GM23338 (cell line): ENCODE results near the gene RHOBTB3. TPM values are rescaled to one million over a fixed set of nuclear protein-coding genes. Genes with fewer than 3 reads are reported as not detected.

Source experiments
- ATAC-seq: fragments of 200-7000 bp; cut with Tn5 transposase; 3 replicates; pipeline ENCODE4 v1.9.1; 2020
- DNase-seq: peaks from one replicate; pipeline ENCODE4 v3.0.0-alpha.2; 2015; ENCODE audit warnings: low spot score
- H2AFZ ChIP-seq: fragments of 200-600 bp; sonication (generic); 2 replicates; pipeline ENCODE4 v1.8.0; 2016; ENCODE audit warnings: antibody characterized with exemption, mild to moderate bottlenecking, moderate library complexity
- H3F3A ChIP-seq: fragments of 200-600 bp; sonication (generic); replicated peaks from 2 replicates; pipeline ENCODE4 v1.8.0; 2017; ENCODE audit warnings: antibody characterized with exemption, mixed run types, low read depth
- H3K27ac ChIP-seq: fragments of 200-600 bp; sonication (generic); 2 replicates; pipeline ENCODE4 v1.6.1; 2016; ENCODE audit warnings: low read depth
- H3K27me3 ChIP-seq: fragments of 200-600 bp; sonication (generic); 2 replicates; pipeline ENCODE4 v1.8.0; 2016; ENCODE audit warnings: mild to moderate bottlenecking, mixed run types, moderate library complexity; ENCODE audit not compliant: insufficient read depth
- H3K36me3 ChIP-seq: fragments of 200-600 bp; sonication (generic); 2 replicates; pipeline ENCODE4 v1.8.0; 2016; ENCODE audit warnings: mild to moderate bottlenecking; ENCODE audit not compliant: insufficient read depth
- H3K4me1 ChIP-seq: fragments of 200-600 bp; sonication (generic); 2 replicates; pipeline ENCODE4 v1.8.0; 2016; ENCODE audit warnings: mild to moderate bottlenecking, moderate library complexity; ENCODE audit not compliant: insufficient read depth
- H3K4me2 ChIP-seq: fragments of 200-600 bp; sonication (generic); 2 replicates; pipeline ENCODE4 v1.7.1; 2017; ENCODE audit warnings: mixed run types
- H3K4me3 ChIP-seq: fragments of 200-600 bp; sonication (generic); 2 replicates; pipeline ENCODE4 v1.6.1; 2016; ENCODE audit warnings: mixed run types
- H3K79me2 ChIP-seq: fragments of 200-600 bp; sonication (generic); replicated peaks from 2 replicates; pipeline ENCODE4 v1.8.0; 2017; ENCODE audit warnings: mild to moderate bottlenecking; ENCODE audit not compliant: insufficient read depth
- H3K9me2 ChIP-seq: fragments of 200-600 bp; sonication (generic); 2 replicates; pipeline ENCODE4 v1.8.0; 2017; ENCODE audit not compliant: insufficient read depth
- H4K20me1 ChIP-seq: fragments of 200-600 bp; sonication (generic); replicated peaks from 2 replicates; pipeline ENCODE4 v1.8.0; 2017; ENCODE audit warnings: mild to moderate bottlenecking; ENCODE audit not compliant: insufficient read depth
- H3K27ac Mint-ChIP-seq: 2 replicates; pipeline ENCODE4 v1.8.0; 2020; ENCODE audit warnings: inconsistent platforms, mild to moderate bottlenecking, moderate library complexity, mixed read lengths
- H3K27me3 Mint-ChIP-seq: 3 replicates; pipeline ENCODE4 v1.8.0; 2022; ENCODE audit warnings: low read depth, mild to moderate bottlenecking, moderate library complexity, mixed read lengths, inconsistent platforms; ENCODE audit not compliant: insufficient read depth, poor library complexity
- H3K36me3 Mint-ChIP-seq: 3 replicates; pipeline ENCODE4 v1.8.0; 2021; ENCODE audit warnings: low read depth, mild to moderate bottlenecking, inconsistent platforms, moderate library complexity, mixed read lengths
- H3K4me1 Mint-ChIP-seq: 3 replicates; pipeline ENCODE4 v1.8.0; 2020; ENCODE audit warnings: mild to moderate bottlenecking, inconsistent platforms, mixed read lengths
- H3K4me3 Mint-ChIP-seq: 3 replicates; pipeline ENCODE4 v1.8.0; 2021; ENCODE audit warnings: moderate library complexity, mild to moderate bottlenecking, inconsistent platforms, mixed read lengths
- H3K9me3 Mint-ChIP-seq: 3 replicates; pipeline ENCODE4 v1.8.0; 2020; ENCODE audit warnings: moderate library complexity, mild to moderate bottlenecking, inconsistent platforms, mixed read lengths
- ETS1 ChIP-seq: IDR thresholded peaks from 2 replicates; pipeline ENCODE4 v1.6.1; 2016; ENCODE audit warnings: antibody characterized with exemption
- NANOG ChIP-seq: IDR thresholded peaks from 2 replicates; pipeline ENCODE4 v1.6.1; 2016; ENCODE audit warnings: antibody characterized with exemption, borderline replicate concordance
- POLR2AphosphoS5 ChIP-seq: IDR thresholded peaks from 2 replicates; pipeline ENCODE4 v1.6.1; 2016; ENCODE audit warnings: antibody characterized with exemption, low read depth
- REST ChIP-seq: IDR thresholded peaks from one replicate; pipeline ENCODE4 v1.6.1; 2018; ENCODE audit warnings: antibody characterized with exemption; ENCODE audit not compliant: unreplicated experiment
- ZNF114 ChIP-seq: fragments of 250-450 bp; sonication (Bioruptor Pico); IDR thresholded peaks from 2 replicates; pipeline ENCODE4 v1.5.0; 2020; ENCODE audit warnings: mild to moderate bottlenecking, moderate library complexity
- ZNF331 ChIP-seq: fragments of 250-450 bp; sonication (Bioruptor Pico); IDR thresholded peaks from 2 replicates; pipeline ENCODE4 v1.5.0; 2020; ENCODE audit warnings: low read depth, mild to moderate bottlenecking, moderate library complexity
- polyA plus RNA-seq: library from polyadenylated mRNA; unstranded; fragments of >200 nt; fragmentation: Nextera tagmentation; extraction: Ambion mirVana; gene quantifications from 2 replicates; pipeline ENCODE4 v1.2.1, GENCODE V29; 2016
- total RNA-seq: library from RNA; depleted of rRNA; stranded (reverse); fragments of >200 nt; shearing (Covaris generic); gene quantifications from 2 replicates; pipeline ENCODE4 v1.2.3, GENCODE V29; 2014

The RHOBTB3 gene
- total and polyA plus RNA-seq, 2 experiments from 2014 or later = 10.0 to 13.4 TPM

- Histone ChIP-seq H3K27ac (peak within 1 kb of the TSS; percentile 29; the same call in 1 of the 2 replicates), H3K9me2 (no peaks in the 10 kb centered on the region), H3K27me3 (no peaks in the 10 kb centered on the region), H3F3A (no peaks in the 10 kb centered on the region), H3K36me3 (no peaks in the 10 kb centered on the region), H3K4me3 (peak within 1 kb of the TSS; percentile 77), H4K20me1 (no peaks in the 10 kb centered on the region), H3K4me1 (peaks cover 22% of the 10 kb centered on the region), H2AFZ (peak within 1 kb of the TSS; percentile 97), H3K4me2 (peak within 1 kb of the TSS; percentile 84), H3K79me2 (0 out of 2 replicates have a peak, but pooled peaks cover 5% of the 10 kb centered on the region)
- TF ChIP-seq POLR2AphosphoS5 (peak; percentile 91), ETS1 (no peak), REST (no peak), ZNF331 (CRISPR knock-in tag) (no peak), NANOG (no peak)
- peak; percentile 87 for DNase-seq
- H3K9me3 Mint-ChIP-seq = no peaks in the 10 kb centered on the region
- H3K27ac Mint-ChIP-seq = peak within 1 kb of the TSS; percentile 86
- H3K36me3 Mint-ChIP-seq = no peaks in the 10 kb centered on the region
- peaks cover 6% of the 10 kb centered on the region for H3K27me3 Mint-ChIP-seq
- ATAC-seq = peak; percentile 86
- peak within 1 kb of the TSS; percentile 94 for H3K4me3 Mint-ChIP-seq
- H3K4me1 Mint-ChIP-seq = peaks cover 40% of the 10 kb centered on the region
These were observed 91.5 kb downstream of the RHOBTB3 start, which contains the start of gene GLRX for GRCh38 chr5:95822542-95823181. GLRX (minus strand) TSS chr5:95822726; CDS start chr5:95822662, 64 bp downstream.

GRCh38 chr5:95823218-95823737, 92.1 kb downstream of the RHOBTB3 start:
- no peaks in the 10 kb centered on the region for H3K36me3 Mint-ChIP-seq
- no peak for DNase-seq
- no peak for TF ChIP-seq ZNF114 (CRISPR knock-in tag)
- no peak for TF ChIP-seq REST
- no peak for TF ChIP-seq POLR2AphosphoS5
- H3K4me1 ChIP-seq = peaks cover 21% of the 10 kb centered on the region
- peak overlapping the region; percentile 77; the same call in 1 of the 2 replicates for H3K4me3 ChIP-seq
- H3K4me2 ChIP-seq = peak overlapping the region; percentile 84
- H3K9me2 ChIP-seq = no peaks in the 10 kb centered on the region
- ATAC-seq = peak; percentile 20
- peak overlapping the region; percentile 47; the same call in 1 of the 2 replicates for H3K27ac Mint-ChIP-seq
- H3K9me3 Mint-ChIP-seq = no peaks in the 10 kb centered on the region
- no peaks in the 10 kb centered on the region for H3K36me3 ChIP-seq
- 0 out of 2 replicates have a peak, but pooled peaks cover 3% of the 10 kb centered on the region for H3K79me2 ChIP-seq
- H3K27ac ChIP-seq = no peak overlapping the region
- H4K20me1 ChIP-seq = no peaks in the 10 kb centered on the region
- peak overlapping the region; percentile 94; the same call in 1 of the 3 replicates for H3K4me3 Mint-ChIP-seq
- H3K4me1 Mint-ChIP-seq = peaks cover 35% of the 10 kb centered on the region
- no peaks in the 10 kb centered on the region for H3K27me3 ChIP-seq
- peak overlapping the region; percentile 97 for H2AFZ ChIP-seq
- H3K27me3 Mint-ChIP-seq = peaks cover 6% of the 10 kb centered on the region
- H3F3A ChIP-seq = no peaks in the 10 kb centered on the region
